ENCODE data around the gene SBF2. TPM values are rescaled to one million over a fixed set of nuclear protein-coding genes. Genes with fewer than 3 reads are reported as not detected.

Gene SBF2
- total RNA-seq, 3 donors from 2014 or later: 74.8 to 91.9 (median 88.2) TPM

- no peak for TF ChIP-seq POLR2AphosphoS5 (IDR thresholded peaks at IDR 0.05)
- TF ChIP-seq POLR2A (IDR thresholded peaks at IDR 0.05): no peak
- TF ChIP-seq CTCF (IDR thresholded peaks at IDR 0.05): peak in 2 of 3 donors; percentile 58 to 69
Observed at GRCh38 chr11:9972989-9973388, 321.0 kb downstream of the SBF2 start.

DNA sequence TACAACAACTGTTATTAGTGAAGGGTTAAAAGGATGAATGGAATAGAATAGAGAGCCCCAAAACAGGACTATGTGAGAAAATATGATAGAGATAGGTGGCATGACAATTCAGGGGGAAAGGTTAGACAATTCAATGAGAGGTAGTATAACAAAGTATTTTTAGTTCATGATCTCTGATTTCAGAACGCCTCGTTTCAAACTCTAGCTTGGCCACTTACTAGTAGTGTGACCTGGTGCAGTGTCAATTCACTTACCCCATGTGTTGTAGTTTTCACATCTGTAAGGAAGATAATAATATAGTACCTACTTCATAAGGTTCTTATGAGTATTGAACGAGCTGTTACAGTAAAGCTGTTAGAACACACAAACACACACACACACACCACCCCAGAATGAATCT is 322.1 kb downstream of the SBF2 start:
- TF ChIP-seq CTCF (IDR thresholded peaks at IDR 0.05) (no peak), POLR2A (IDR thresholded peaks at IDR 0.05) (no peak), POLR2AphosphoS5 (IDR thresholded peaks at IDR 0.05) (no peak)
- Histone ChIP-seq H3K27ac (no peak overlapping the region), H3K4me1 (no peaks in the 10 kb centered on the region), H3K9me3 (no peaks in the 10 kb centered on the region), H3K27me3 (no peaks in the 10 kb centered on the region), H3K4me3 (no peak overlapping the region), H3K36me3 (no peaks in the 10 kb centered on the region)
- DNase-seq (ENCODE audit: low spot score in 2 of 2): no peak
- intact Hi-C loops (cut with DNase I; ENCODE audit: low total_unique reads): no loop called here

More at GRCh38 chr11:9972989-9973388, 321.0 kb downstream of the SBF2 start:
- Histone ChIP-seq H3K36me3 (no peaks in the 10 kb centered on the region), H3K4me1 (no peaks in the 10 kb centered on the region), H3K27me3 (no peaks in the 10 kb centered on the region), H3K27ac (no peak overlapping the region), H3K9me3 (no peaks in the 10 kb centered on the region), H3K4me3 (no peak overlapping the region)
- DNase-seq (ENCODE audit: low spot score in 2 of 2): no peak
- intact Hi-C loops (cut with DNase I; ENCODE audit: low total_unique reads): no loop called here

DNA sequence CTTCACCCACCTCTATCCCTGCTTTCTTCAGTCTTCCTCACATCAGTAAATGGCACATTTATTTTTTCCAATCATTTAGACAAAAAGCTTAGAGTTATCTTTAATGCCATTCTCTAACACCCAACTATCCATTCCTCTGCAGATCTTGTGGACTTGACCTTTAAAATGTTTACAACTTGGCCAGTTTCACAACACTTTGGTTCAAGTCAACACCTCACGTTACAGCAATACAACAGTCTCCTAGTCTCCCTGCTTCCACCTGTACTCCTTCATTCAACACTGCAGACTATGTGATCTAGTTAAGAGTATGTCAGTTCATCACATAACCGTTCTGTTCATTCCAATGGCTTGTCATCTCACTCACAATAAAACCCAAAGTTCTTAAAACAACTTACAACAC is 325.0 kb downstream of the SBF2 start:
- no peak overlapping the region for H3K27ac ChIP-seq
- intact Hi-C loops (cut with DNase I; ENCODE audit: low total_unique reads): no loop called here
- H3K4me3 ChIP-seq: no peak overlapping the region
- H3K4me1 ChIP-seq: no peaks in the 10 kb centered on the region
- DNase-seq (ENCODE audit: low spot score in 2 of 2): no peak
- H3K9me3 ChIP-seq: no peaks in the 10 kb centered on the region
- H3K36me3 ChIP-seq: no peaks in the 10 kb centered on the region
- no peaks in the 10 kb centered on the region for H3K27me3 ChIP-seq
- TF ChIP-seq CTCF (IDR thresholded peaks at IDR 0.05) (no peak), POLR2A (IDR thresholded peaks at IDR 0.05) (no peak), POLR2AphosphoS5 (IDR thresholded peaks at IDR 0.05) (no peak)

DNA sequence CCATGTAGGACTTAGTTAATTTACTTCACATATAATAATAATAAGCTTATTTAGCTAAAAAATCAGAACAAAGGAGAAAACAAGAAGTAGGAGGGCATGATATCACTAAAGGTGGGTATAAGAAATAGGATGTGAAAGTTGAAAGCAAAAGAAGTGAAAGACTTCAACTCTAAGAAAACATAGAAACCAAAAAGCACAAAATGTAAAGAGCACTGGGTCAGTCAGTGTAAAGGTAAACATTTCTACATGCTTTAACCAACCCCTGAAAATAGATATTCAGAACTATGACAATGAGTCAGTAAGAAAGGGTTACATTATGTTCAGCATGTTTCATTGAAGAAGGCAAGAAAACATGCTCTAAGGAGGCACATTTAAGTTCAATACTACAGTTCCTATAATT is 331.3 kb downstream of the SBF2 start:
- Histone ChIP-seq H3K36me3 (no peaks in the 10 kb centered on the region), H3K27ac (no peak overlapping the region), H3K4me3 (no peak overlapping the region), H3K4me1 (no peaks in the 10 kb centered on the region), H3K27me3 (no peaks in the 10 kb centered on the region), H3K9me3 (no peaks in the 10 kb centered on the region)
- no peak for DNase-seq (ENCODE audit: low spot score in 2 of 2)
- intact Hi-C loops (cut with DNase I; ENCODE audit: low total_unique reads): no loop called here
- TF ChIP-seq POLR2AphosphoS5 (IDR thresholded peaks at IDR 0.05) (no peak), CTCF (IDR thresholded peaks at IDR 0.05) (no peak), POLR2A (IDR thresholded peaks at IDR 0.05) (no peak)

- Histone ChIP-seq H3K9me3 (no peaks in the 10 kb centered on the region), H3K4me1 (no peaks in the 10 kb centered on the region), H3K27me3 (no peaks in the 10 kb centered on the region), H3K27ac (no peak overlapping the region), H3K4me3 (no peak overlapping the region), H3K36me3 (no peaks in the 10 kb centered on the region)
- TF ChIP-seq POLR2AphosphoS5 (IDR thresholded peaks at IDR 0.05) (no peak), CTCF (IDR thresholded peaks at IDR 0.05) (no peak), POLR2A (IDR thresholded peaks at IDR 0.05) (no peak)
- no peak for DNase-seq (ENCODE audit: low spot score in 2 of 2)
- intact Hi-C loops (cut with DNase I; ENCODE audit: low total_unique reads): no loop called here
Observed at GRCh38 chr11:9957072-9957471, 336.9 kb downstream of the SBF2 start.
